ENCODE measurements around the gene C1QL1.

C1QL1 gene

GRCh38 chr17:44928136-44928535 lies 40.0 kb downstream of the C1QL1 start:
- DNase-seq = no peak

GRCh38 chr17:44927696-44928095 lies 40.4 kb downstream of the C1QL1 start:
- DNase-seq = no peak

- no peak for DNase-seq
Measured at GRCh38 chr17:44926821-44927525, 41.1 kb downstream of the C1QL1 start.

- no peak for DNase-seq
Measured at GRCh38 chr17:44925731-44926697, 42.1 kb downstream of the C1QL1 start.

- DNase-seq = no peak
Measured at GRCh38 chr17:44924107-44924544, 44.0 kb downstream of the C1QL1 start.

GRCh38 chr17:44922746-44923470 lies 45.2 kb downstream of the C1QL1 start:
- no peak for DNase-seq

- DNase-seq = no peak
Measured at GRCh38 chr17:44922136-44922535, 46.0 kb downstream of the C1QL1 start.

- no peak for DNase-seq
Measured at GRCh38 chr17:44921122-44921882, 46.8 kb downstream of the C1QL1 start.

GRCh38 chr17:44920565-44920940 lies 47.5 kb downstream of the C1QL1 start:
- DNase-seq = no peak

GRCh38 chr17:44919885-44920564 lies 48.1 kb downstream of the C1QL1 start:
- peak; percentile 35 for DNase-seq

- DNase-seq = no peak
Measured at GRCh38 chr17:44919411-44919810, 48.7 kb downstream of the C1QL1 start.

- DNase-seq = no peak
Measured at GRCh38 chr17:44918006-44918405, 50.1 kb downstream of the C1QL1 start.

- no peak for DNase-seq
Measured at GRCh38 chr17:44917456-44917855, 50.6 kb downstream of the C1QL1 start.

- DNase-seq = no peak
Measured at GRCh38 chr17:44916781-44917241, 51.3 kb downstream of the C1QL1 start.

- no peak for DNase-seq
Measured at GRCh38 chr17:44915862-44916780, 52.0 kb downstream of the C1QL1 start.

GRCh38 chr17:44915321-44915726 lies 52.8 kb downstream of the C1QL1 start, which contains the start of gene GFAP:
GFAP (minus strand) TSS chr17:44915500; CDS start chr17:44915486, 14 bp downstream.
- DNase-seq = no peak

- DNase-seq = no peak
Measured at GRCh38 chr17:44914698-44915271, 53.3 kb downstream of the C1QL1 start.

- no peak for DNase-seq
Measured at GRCh38 chr17:44914148-44914547, 54.0 kb downstream of the C1QL1 start.

- no peak for DNase-seq
Measured at GRCh38 chr17:44913676-44914075, 54.4 kb downstream of the C1QL1 start.
